Suppressor macrophage treated with lipopolysaccharide for 4 hours (primary cell): ENCODE results near the gene POLR2A.
A peak's percentile ranks its signal among the peaks of the same experiment; 100 is the strongest.
"Not testable (repeated sequence)": the region's sequence is repeated elsewhere in the genome, so short reads cannot be mapped to it uniquely, and the experiment has no call there.

Experiments used
- DNase-seq: peaks from one replicate; pipeline ENCODE4 v3.0.0-alpha.2; 2020

POLR2A gene

DNA sequence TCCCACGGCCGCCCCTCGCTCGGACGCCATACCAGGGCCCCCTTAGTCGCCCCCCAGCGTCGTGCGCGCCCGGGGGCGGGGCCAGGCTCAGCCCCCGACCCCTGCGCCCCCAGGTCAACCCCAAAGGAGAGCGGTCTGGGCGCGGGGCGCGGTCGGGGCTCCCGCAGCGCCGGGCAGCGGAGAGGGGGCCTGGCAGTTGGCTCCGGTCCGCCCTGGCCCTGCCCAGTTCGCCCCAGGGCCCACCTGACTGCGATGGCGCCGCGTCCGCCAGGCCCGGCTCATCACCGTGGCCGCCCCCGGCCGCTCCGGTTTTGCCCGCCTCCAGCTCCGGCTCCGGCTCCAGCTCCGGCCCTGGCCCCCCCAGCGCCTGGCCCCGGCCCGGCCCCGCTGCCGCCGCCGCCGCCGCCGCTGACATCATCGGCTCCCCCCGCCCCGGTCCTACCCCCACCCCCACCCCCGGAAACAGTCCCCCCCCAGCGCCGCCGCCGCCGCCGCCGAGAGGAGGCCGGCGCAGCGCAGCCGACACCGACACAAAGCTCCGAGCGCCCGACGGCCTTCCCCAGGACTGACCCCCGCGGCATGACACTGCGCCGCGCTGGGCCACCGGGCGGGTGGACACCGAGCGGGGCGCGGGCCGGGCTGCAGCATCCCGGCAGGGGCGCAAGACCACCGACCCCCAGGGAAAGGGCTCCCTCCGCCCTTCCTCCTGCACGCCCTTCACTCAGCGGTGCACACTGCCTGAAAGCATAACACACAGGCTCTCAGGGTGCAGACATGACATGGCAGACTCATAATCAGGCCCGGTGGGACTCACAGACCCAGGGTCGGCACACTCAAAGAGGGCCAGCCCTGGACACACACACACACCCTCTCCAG lies 4.7 kb upstream of the POLR2A start, which contains the start of gene ZBTB4:
Gene ZBTB4 (minus strand): TSS at position 419 of the 876 bp plus-strand sequence. CDS start 12,830 bp downstream, outside the sequence.
- peak; percentile 35 for DNase-seq

- DNase-seq = no peak
Measured at GRCh38 chr17:7480089-7480384, 4.1 kb upstream of the POLR2A start.

- DNase-seq = not testable (repeated sequence)
Measured at GRCh38 chr17:7481275-7481674, 2.9 kb upstream of the POLR2A start, which contains the start of gene SLC35G6. Gene SLC35G6, plus strand, starts transcription at chr17:7481446. Its CDS starts 71 bp downstream, at chr17:7481517.

DNA sequence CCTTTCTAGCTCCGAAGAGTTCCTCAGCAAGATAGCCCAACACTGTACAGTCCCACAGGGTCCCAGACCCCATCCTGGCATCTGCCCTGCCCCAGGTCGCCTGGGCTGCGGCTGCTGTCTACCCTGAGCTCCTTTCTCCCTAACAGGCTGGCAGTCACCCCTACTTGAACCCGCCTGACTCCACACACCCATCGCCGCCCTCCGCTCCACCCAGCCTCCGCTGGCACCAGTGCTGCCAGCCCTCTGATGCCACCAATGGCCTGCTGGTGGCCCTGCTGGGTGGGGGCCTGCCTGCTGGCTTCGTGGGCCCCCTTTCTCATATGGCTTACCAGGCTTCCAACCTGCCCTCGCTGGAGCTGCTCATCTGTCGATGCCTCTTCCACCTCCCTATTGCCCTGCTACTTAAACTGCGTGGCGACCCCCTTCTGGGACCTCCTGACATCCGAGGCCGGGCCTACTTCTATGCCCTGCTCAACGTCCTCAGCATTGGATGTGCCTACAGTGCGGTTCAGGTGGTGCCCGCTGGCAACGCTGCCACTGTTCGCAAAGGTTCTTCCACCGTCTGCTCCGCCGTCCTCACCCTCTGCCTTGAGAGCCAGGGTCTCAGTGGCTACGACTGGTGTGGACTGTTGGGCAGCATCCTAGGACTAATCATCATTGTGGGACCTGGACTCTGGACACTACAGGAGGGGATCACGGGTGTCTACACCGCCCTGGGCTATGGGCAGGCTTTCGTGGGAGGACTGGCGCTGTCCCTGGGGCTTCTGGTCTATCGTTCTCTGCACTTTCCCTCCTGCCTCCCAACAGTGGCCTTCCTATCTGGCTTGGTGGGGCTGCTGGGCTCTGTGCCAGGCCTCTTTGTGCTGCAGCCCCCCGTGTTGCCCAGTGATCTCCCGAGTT lies 2.1 kb upstream of the POLR2A start:
- DNase-seq = not testable (repeated sequence)

DNA sequence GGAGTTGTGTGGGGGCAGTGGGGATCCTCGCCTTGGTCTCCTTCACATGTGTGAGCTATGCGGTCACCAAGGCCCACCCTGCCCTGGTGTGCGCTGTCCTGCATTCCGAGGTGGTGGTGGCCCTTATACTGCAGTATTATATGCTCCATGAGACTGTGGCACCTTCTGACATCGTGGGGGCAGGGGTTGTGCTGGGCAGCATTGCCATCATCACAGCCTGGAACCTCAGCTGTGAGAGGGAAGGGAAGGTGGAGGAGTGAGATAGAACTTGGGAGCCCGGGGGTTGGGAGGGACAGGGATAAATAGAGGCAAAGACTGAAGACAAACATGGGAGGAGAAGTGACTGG lies 1.5 kb upstream of the POLR2A start:
- DNase-seq = not testable (repeated sequence)

- peak; percentile 96 for DNase-seq
Measured at GRCh38 chr17:7483255-7484066, 705 bp upstream of the POLR2A start.

GRCh38 chr17:7484919-7485377 lies 782 bp downstream of the POLR2A start:
- DNase-seq = no peak

GRCh38 chr17:7486181-7486580 lies 2.0 kb downstream of the POLR2A start:
- DNase-seq = no peak

GRCh38 chr17:7490144-7490543 lies 6.0 kb downstream of the POLR2A start:
- no peak for DNase-seq

DNA sequence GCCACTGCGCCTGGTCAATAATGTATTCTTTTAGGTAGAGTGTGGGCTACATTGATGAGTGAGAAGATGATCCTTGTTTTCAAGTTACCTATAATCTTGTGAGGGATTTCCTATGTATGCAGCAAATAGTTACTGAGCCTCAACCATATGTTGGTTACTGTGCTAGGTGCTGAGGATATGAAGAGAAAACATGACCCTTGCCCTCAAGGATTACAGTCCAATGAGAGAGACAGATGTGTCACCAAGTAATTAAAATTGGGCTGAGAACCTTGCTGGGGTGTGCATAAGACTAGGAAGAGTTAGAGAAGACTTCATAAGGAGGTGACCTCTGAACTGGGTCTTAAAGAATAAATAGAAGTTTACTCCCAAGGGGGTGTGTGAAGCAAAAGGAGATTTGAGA lies 7.4 kb downstream of the POLR2A start:
- no peak for DNase-seq

DNA sequence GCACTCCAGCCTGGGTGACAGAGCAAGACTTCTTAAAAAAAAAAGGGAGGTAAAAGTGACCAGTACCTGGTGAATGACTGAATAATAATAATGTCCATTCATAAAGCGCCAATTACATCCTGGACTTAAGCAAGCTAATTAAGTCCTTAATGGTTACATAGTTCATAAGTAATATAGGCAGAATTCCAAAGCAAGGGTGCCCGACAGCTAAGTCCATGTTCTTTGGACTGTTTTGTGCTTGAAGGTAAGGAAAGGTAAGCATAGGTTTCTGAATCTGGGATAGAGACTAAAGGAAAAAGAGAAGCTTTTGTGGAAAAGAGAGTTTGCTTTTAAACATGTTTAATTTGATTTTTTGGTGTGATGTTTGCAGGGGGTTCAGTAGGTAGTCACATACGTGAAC lies 9.8 kb downstream of the POLR2A start:
- no peak for DNase-seq

DNA sequence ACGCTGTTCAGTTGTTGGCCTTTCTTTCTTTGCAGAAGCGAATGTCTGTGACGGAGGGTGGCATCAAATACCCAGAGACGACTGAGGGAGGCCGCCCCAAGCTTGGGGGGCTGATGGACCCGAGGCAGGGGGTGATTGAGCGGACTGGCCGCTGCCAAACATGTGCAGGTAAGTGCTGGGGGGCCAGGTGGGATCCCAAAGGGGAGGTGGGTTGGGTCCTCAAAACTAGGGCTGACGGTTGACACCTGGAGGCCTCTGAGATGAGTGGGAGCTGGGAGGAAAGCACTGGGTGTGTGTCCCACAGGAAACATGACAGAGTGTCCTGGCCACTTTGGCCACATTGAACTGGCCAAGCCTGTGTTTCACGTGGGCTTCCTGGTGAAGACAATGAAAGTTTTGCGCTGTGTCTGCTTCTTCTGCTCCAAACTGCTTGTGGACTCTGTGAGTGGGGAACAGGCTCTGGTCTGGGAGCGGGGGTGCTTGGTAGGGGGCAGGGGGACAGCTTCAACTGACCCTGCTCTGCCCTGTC lies 11.8 kb downstream of the POLR2A start:
- no peak for DNase-seq

- DNase-seq = no peak
Measured at GRCh38 chr17:7496470-7497183, 12.5 kb downstream of the POLR2A start.

DNA sequence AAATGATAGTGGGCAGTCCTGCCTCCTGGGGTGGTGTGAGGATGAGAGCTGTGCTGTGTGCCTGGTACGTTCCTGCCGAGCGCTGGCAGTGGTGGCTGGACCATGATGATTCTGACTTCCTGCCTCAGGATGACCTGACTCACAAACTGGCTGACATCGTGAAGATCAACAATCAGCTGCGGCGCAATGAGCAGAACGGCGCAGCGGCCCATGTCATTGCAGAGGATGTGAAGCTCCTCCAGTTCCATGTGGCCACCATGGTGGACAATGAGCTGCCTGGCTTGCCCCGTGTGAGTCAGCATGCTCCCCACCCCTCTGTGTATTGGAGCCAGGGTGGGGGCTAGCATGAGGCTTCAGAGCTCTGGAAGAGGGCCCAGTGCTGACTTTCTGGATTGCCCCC lies 13.1 kb downstream of the POLR2A start:
- DNase-seq = no peak

DNA sequence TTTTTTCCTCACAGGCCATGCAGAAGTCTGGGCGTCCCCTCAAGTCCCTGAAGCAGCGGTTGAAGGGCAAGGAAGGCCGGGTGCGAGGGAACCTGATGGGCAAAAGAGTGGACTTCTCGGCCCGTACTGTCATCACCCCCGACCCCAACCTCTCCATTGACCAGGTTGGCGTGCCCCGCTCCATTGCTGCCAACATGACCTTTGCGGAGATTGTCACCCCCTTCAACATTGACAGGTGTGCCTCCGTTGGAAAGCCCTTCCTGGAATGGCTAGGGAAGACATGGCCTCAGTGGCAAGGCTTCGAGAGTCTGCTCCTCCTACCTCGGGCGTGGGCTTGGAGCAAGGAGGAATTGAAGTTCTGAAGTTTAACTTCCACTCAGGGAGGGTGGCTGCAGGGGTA lies 13.5 kb downstream of the POLR2A start:
- DNase-seq = no peak

DNA sequence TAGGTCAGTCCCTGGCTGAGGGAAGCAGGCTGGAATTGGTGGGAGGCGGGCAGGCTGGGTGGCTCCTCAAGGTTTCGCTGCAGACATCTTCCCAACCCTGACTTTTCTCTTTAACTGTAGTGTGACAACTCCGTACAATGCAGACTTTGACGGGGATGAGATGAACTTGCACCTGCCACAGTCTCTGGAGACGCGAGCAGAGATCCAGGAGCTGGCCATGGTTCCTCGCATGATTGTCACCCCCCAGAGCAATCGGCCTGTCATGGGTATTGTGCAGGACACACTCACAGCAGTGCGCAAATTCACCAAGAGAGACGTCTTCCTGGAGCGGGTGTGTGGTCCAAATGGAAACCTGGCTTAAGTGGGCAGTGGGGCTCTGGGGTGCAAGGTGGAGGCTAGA lies 15.0 kb downstream of the POLR2A start:
- DNase-seq = no peak

DNA sequence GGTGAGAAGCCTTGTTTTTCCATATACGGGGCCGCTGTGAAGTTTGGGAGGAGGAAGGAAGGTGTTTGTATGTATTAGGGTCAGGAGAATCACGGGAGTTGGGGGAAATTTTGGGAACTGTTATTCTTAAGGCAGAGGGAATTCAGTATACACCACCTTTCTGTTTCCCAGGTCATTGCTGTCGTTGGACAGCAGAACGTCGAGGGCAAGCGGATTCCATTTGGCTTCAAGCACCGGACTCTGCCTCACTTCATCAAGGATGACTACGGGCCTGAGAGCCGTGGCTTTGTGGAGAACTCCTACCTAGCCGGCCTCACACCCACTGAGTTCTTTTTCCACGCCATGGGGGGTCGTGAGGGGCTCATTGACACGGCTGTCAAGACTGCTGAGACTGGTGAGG lies 17.6 kb downstream of the POLR2A start:
- DNase-seq = no peak

- DNase-seq = no peak
Measured at GRCh38 chr17:7502171-7502847, 18.1 kb downstream of the POLR2A start.

- DNase-seq = no peak
Measured at GRCh38 chr17:7502987-7503386, 18.8 kb downstream of the POLR2A start.

DNA sequence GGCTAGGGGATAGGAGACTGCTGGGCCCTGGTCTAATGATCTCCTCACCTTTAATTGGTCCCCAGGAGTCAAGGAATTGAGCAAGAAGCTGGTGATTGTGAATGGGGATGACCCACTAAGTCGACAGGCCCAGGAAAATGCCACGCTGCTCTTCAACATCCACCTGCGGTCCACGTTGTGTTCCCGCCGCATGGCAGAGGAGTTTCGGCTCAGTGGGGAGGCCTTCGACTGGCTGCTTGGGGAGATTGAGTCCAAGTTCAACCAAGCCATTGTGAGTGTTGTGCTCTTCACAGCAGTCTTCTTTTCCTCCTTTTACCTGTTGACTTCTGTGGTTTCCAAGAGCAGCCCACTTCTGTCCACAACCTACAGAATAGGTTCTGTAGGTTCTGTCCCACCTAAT lies 19.4 kb downstream of the POLR2A start:
- DNase-seq = no peak

- no peak for DNase-seq
Measured at GRCh38 chr17:7508145-7508544, 24.0 kb downstream of the POLR2A start.
